ENCODE measurements around the gene TRIM72. TPM values are rescaled to one million over a fixed set of nuclear protein-coding genes. Genes with fewer than 3 reads are reported as not detected.
"Not testable (repeated sequence)": the region's sequence is repeated elsewhere in the genome, so short reads cannot be mapped to it uniquely, and the experiment has no call there.

Gene TRIM72
- total and polyA plus RNA-seq, 5 experiments from 2014 or later: not detected

GRCh38 chr16:31221357-31222160 lies 7.6 kb downstream of the TRIM72 start:
- DNase-seq: no peak
- no peaks in the 10 kb centered on the region for H3K36me3 Mint-ChIP-seq
- H3K4me1 Mint-ChIP-seq: peaks cover 5 to 9% (median 7%) of the 10 kb centered on the region in 4 donors
- no peak for ATAC-seq
- H3K27me3 Mint-ChIP-seq: peaks cover 5 to 42% (median 21%) of the 10 kb centered on the region in 5 donors
- no peak overlapping the region for H3K27ac Mint-ChIP-seq
- H3K9me3 Mint-ChIP-seq: no peaks in the 10 kb centered on the region
- H3K4me3 Mint-ChIP-seq: no peak overlapping the region
- POLR2A ChIA-PET: interaction anchor here (0.7 kb wide), 1 partner anchor 41 kb away, joined by 4 read pairs; no protein-coding TSS in a partner anchor

- no peak overlapping the region for H3K4me3 Mint-ChIP-seq
- ATAC-seq: no peak
- no peak overlapping the region for H3K27ac Mint-ChIP-seq
- H3K4me1 Mint-ChIP-seq: peaks cover 0 to 6% (median 0%) of the 10 kb centered on the region in 4 donors
- H3K36me3 Mint-ChIP-seq: no peaks in the 10 kb centered on the region
- no peak for DNase-seq
- no peaks in the 10 kb centered on the region for H3K9me3 Mint-ChIP-seq
- POLR2A ChIA-PET: no interaction called here
- peaks cover 3 to 31% (median 21%) of the 10 kb centered on the region in 5 donors for H3K27me3 Mint-ChIP-seq
Measured at GRCh38 chr16:31223044-31223443, 9.1 kb downstream of the TRIM72 start.

- ATAC-seq: no peak
- POLR2A ChIA-PET: no interaction called here
- no peak overlapping the region for H3K27ac Mint-ChIP-seq
- H3K27me3 Mint-ChIP-seq: peaks cover 2 to 18% (median 11%) of the 10 kb centered on the region in 5 donors
- DNase-seq: no peak
- no peaks in the 10 kb centered on the region for H3K9me3 Mint-ChIP-seq
- H3K36me3 Mint-ChIP-seq: no peaks in the 10 kb centered on the region
- H3K4me1 Mint-ChIP-seq: peaks cover 0 to 6% (median 0%) of the 10 kb centered on the region in 4 donors
- H3K4me3 Mint-ChIP-seq: no peak overlapping the region
Measured at GRCh38 chr16:31224092-31224955, 10.4 kb downstream of the TRIM72 start.

GRCh38 chr16:31225193-31225592 lies 11.3 kb downstream of the TRIM72 start:
- DNase-seq (no peak), ATAC-seq (no peak)
- Mint-ChIP-seq H3K27ac (peak overlapping the region in 1 of 10 donors; percentile 37), H3K4me3 (no peak overlapping the region), H3K9me3 (no peaks in the 10 kb centered on the region), H3K36me3 (no peaks in the 10 kb centered on the region), H3K4me1 (peaks cover 0 to 6% (median 0%) of the 10 kb centered on the region in 4 donors), H3K27me3 (peaks cover 2 to 16% (median 11%) of the 10 kb centered on the region in 5 donors)
- POLR2A ChIA-PET: no interaction called here

- H3K27ac Mint-ChIP-seq: no peak overlapping the region
- ATAC-seq (no peak), DNase-seq (no peak)
- H3K9me3 Mint-ChIP-seq: no peaks in the 10 kb centered on the region
- H3K4me1 Mint-ChIP-seq: no peaks in the 10 kb centered on the region
- H3K36me3 Mint-ChIP-seq: no peaks in the 10 kb centered on the region
- H3K27me3 Mint-ChIP-seq: peaks cover 0 to 2% (median 0%) of the 10 kb centered on the region in 5 donors
- POLR2A ChIA-PET: no interaction called here
- H3K4me3 Mint-ChIP-seq: no peak overlapping the region
Measured at GRCh38 chr16:31228206-31228605, 14.3 kb downstream of the TRIM72 start.

- ATAC-seq (no peak), DNase-seq (no peak)
- POLR2A ChIA-PET: no interaction called here
- Mint-ChIP-seq H3K27ac (no peak overlapping the region), H3K4me1 (no peaks in the 10 kb centered on the region), H3K36me3 (peaks cover 0 to 5% (median 0%) of the 10 kb centered on the region in 3 donors), H3K9me3 (peaks cover 0 to 4% (median 0%) of the 10 kb centered on the region in 9 donors), H3K4me3 (no peak overlapping the region), H3K27me3 (peaks cover 0 to 2% (median 0%) of the 10 kb centered on the region in 5 donors)
Measured at GRCh38 chr16:31229501-31229900, 15.6 kb downstream of the TRIM72 start.

GRCh38 chr16:31238041-31238440 lies 24.1 kb downstream of the TRIM72 start:
- DNase-seq (no peak), ATAC-seq (no peak)
- Mint-ChIP-seq H3K27me3 (no peaks in the 10 kb centered on the region), H3K4me1 (peaks cover 0 to 3% (median under 1%) of the 10 kb centered on the region in 4 donors), H3K9me3 (peaks cover 0 to 4% (median 0%) of the 10 kb centered on the region in 9 donors), H3K4me3 (no peak overlapping the region), H3K36me3 (peaks cover 0 to 5% (median 0%) of the 10 kb centered on the region in 3 donors), H3K27ac (no peak overlapping the region)
- POLR2A ChIA-PET: interaction anchor here (1.0 kb wide), 1 partner anchor 10 kb away, joined by 3 read pairs; no protein-coding TSS in a partner anchor

- DNase-seq (no peak), ATAC-seq (no peak)
- H3K4me1 Mint-ChIP-seq: peaks cover 0 to 11% (median 0%) of the 10 kb centered on the region in 4 donors
- H3K27me3 Mint-ChIP-seq: no peaks in the 10 kb centered on the region
- no peaks in the 10 kb centered on the region for H3K36me3 Mint-ChIP-seq
- H3K27ac Mint-ChIP-seq: peak overlapping the region in 1 of 10 donors; percentile 15
- H3K4me3 Mint-ChIP-seq: peak overlapping the region in 1 of 10 donors; percentile 19
- POLR2A ChIA-PET: no interaction called here
- no peaks in the 10 kb centered on the region for H3K9me3 Mint-ChIP-seq
Measured at GRCh38 chr16:31242206-31242605, 28.3 kb downstream of the TRIM72 start.

- ATAC-seq: no peak
Measured at GRCh38 chr16:31243734-31244670, 30.1 kb downstream of the TRIM72 start.

GRCh38 chr16:31245598-31245997 lies 31.7 kb downstream of the TRIM72 start:
- peaks cover 0 to 11% (median 0%) of the 10 kb centered on the region in 4 donors for H3K4me1 Mint-ChIP-seq
- H3K9me3 Mint-ChIP-seq, POLR2A ChIA-PET, H3K4me3 Mint-ChIP-seq, H3K27me3 Mint-ChIP-seq, ATAC-seq, H3K27ac Mint-ChIP-seq, H3K36me3 Mint-ChIP-seq, DNase-seq: not testable (repeated sequence)

More at GRCh38 chr16:31243734-31244670, 30.1 kb downstream of the TRIM72 start:
- H3K4me1 Mint-ChIP-seq: peaks cover 0 to 11% (median 0%) of the 10 kb centered on the region in 4 donors
- no peaks in the 10 kb centered on the region for H3K27me3 Mint-ChIP-seq
- peak in 1 of 10 donors; percentile 15 for DNase-seq
- POLR2A ChIA-PET: no interaction called here
- H3K27ac Mint-ChIP-seq: no peak overlapping the region
- H3K9me3 Mint-ChIP-seq: no peaks in the 10 kb centered on the region
- no peaks in the 10 kb centered on the region for H3K36me3 Mint-ChIP-seq
- no peak overlapping the region for H3K4me3 Mint-ChIP-seq

GRCh38 chr16:31246296-31246695 lies 32.4 kb downstream of the TRIM72 start:
- no peak overlapping the region for H3K4me3 Mint-ChIP-seq
- H3K27me3 Mint-ChIP-seq: no peaks in the 10 kb centered on the region
- POLR2A ChIA-PET: no interaction called here
- H3K36me3 Mint-ChIP-seq: no peaks in the 10 kb centered on the region
- peaks cover 0 to 15% (median 2%) of the 10 kb centered on the region in 4 donors for H3K4me1 Mint-ChIP-seq
- DNase-seq (no peak), ATAC-seq (no peak)
- H3K27ac Mint-ChIP-seq: peak overlapping the region in 1 of 10 donors; percentile 72
- no peaks in the 10 kb centered on the region for H3K9me3 Mint-ChIP-seq

- no peaks in the 10 kb centered on the region for H3K36me3 Mint-ChIP-seq
- no peak overlapping the region for H3K4me3 Mint-ChIP-seq
- DNase-seq (no peak), ATAC-seq (no peak)
- H3K27me3 Mint-ChIP-seq: no peaks in the 10 kb centered on the region
- no peak overlapping the region for H3K27ac Mint-ChIP-seq
- peaks cover 2 to 14% (median 5%) of the 10 kb centered on the region in 4 donors for H3K4me1 Mint-ChIP-seq
- no peaks in the 10 kb centered on the region for H3K9me3 Mint-ChIP-seq
- POLR2A ChIA-PET: interaction anchor here (0.6 to 1.2 kb wide), 2 partner anchors 10 to 23 kb away, joined by 3 read pairs; no protein-coding TSS in a partner anchor
Measured at GRCh38 chr16:31248344-31248743, 34.4 kb downstream of the TRIM72 start.

Measured in naive thymus-derived CD8-positive, alpha-beta T cell (primary cell).